Activated CD4-positive, CD25-positive, alpha-beta regulatory T cell (primary cell): ENCODE measurements around the gene FHOD3.

ENCODE experiments used
- DNase-seq, 4 experiments: peaks; one replicate each; lab custom pipeline; 2025; lab: John Stamatoyannopoulos, UW

FHOD3 gene

GRCh38 chr18:36629138-36629530 lies 331.6 kb downstream of the FHOD3 start:
- DNase-seq, result no peak

- DNase-seq, result no peak
Measured at GRCh38 chr18:36629836-36630235, 332.3 kb downstream of the FHOD3 start.

- no peak for DNase-seq
Measured at GRCh38 chr18:36630917-36631316, 333.4 kb downstream of the FHOD3 start.

- no peak for DNase-seq
Measured at GRCh38 chr18:36633961-36634412, 336.5 kb downstream of the FHOD3 start.

GRCh38 chr18:36634573-36635216 lies 337.2 kb downstream of the FHOD3 start:
- DNase-seq, result no peak

- DNase-seq, result no peak
Measured at GRCh38 chr18:36635414-36636096, 338.0 kb downstream of the FHOD3 start.

GRCh38 chr18:36636237-36636817 lies 338.8 kb downstream of the FHOD3 start:
- DNase-seq, result no peak

GRCh38 chr18:36638224-36638623 lies 340.7 kb downstream of the FHOD3 start:
- no peak for DNase-seq

- no peak for DNase-seq
Measured at GRCh38 chr18:36640021-36640952, 342.8 kb downstream of the FHOD3 start.

GRCh38 chr18:36643061-36643460 lies 345.5 kb downstream of the FHOD3 start:
- DNase-seq, result no peak

- no peak for DNase-seq
Measured at GRCh38 chr18:36648803-36649202, 351.3 kb downstream of the FHOD3 start.

GRCh38 chr18:36649205-36649604 lies 351.7 kb downstream of the FHOD3 start:
- DNase-seq, result no peak

GRCh38 chr18:36650266-36650665 lies 352.8 kb downstream of the FHOD3 start:
- DNase-seq, result no peak

GRCh38 chr18:36650906-36651305 lies 353.4 kb downstream of the FHOD3 start:
- DNase-seq, result no peak

GRCh38 chr18:36652503-36652902 lies 355.0 kb downstream of the FHOD3 start:
- DNase-seq, result no peak

- DNase-seq, result no peak
Measured at GRCh38 chr18:36653141-36653869, 355.8 kb downstream of the FHOD3 start.

GRCh38 chr18:36653870-36654269 lies 356.4 kb downstream of the FHOD3 start:
- no peak for DNase-seq

- no peak for DNase-seq
Measured at GRCh38 chr18:36655074-36655473, 357.6 kb downstream of the FHOD3 start.

- no peak for DNase-seq
Measured at GRCh38 chr18:36655930-36656329, 358.4 kb downstream of the FHOD3 start.

- DNase-seq, result no peak
Measured at GRCh38 chr18:36658611-36659010, 361.1 kb downstream of the FHOD3 start.

GRCh38 chr18:36660311-36660710 lies 362.8 kb downstream of the FHOD3 start:
- DNase-seq, result no peak

GRCh38 chr18:36661999-36662398 lies 364.5 kb downstream of the FHOD3 start:
- no peak for DNase-seq
